ENCODE results near the gene INTS11. TPM values are rescaled to one million over a fixed set of nuclear protein-coding genes. Genes with fewer than 3 reads are reported as not detected.

The INTS11 gene
- total RNA-seq, 1 experiment from 2014 or later: 139 TPM

GRCh38 chr1:1309251-1310108 is 15.0 kb downstream of the INTS11 start:
- TF ChIP-seq CTCF (conservative IDR thresholded peaks at IDR 0.05): no peak
- H2BK120ac ChIP-seq (ENCODE audit: low read depth, low read length, poor library complexity, severe bottlenecking): no peak overlapping the region
- no peaks in the 10 kb centered on the region for H4K20me1 ChIP-seq (ENCODE audit: control insufficient read depth, insufficient read depth, insufficient read length)
- H3K23me2 ChIP-seq (ENCODE audit: insufficient read length, low read depth, low read length, poor library complexity, severe bottlenecking): peaks cover 15% of the 10 kb centered on the region
- Mint-ChIP-seq H3K9me3 (no peaks in the 10 kb centered on the region; a peak in 1 of 5 replicates), H3K27ac (no peak overlapping the region), H3K36me3 (ENCODE audit: insufficient read depth in 1 of 3, low read depth in 3 of 3) (peaks cover 4 to 26% (median 20%) of the 10 kb centered on the region in 3 experiments), H3K27me3 (ENCODE audit: low read depth) (peaks cover 3% of the 10 kb centered on the region; the same call in 1 of the 2 replicates), H3K4me1 (peaks cover 16 to 29% of the 10 kb centered on the region in 2 experiments), H3K4me3 (peak overlapping the region; percentile 80 to 82)
- H4K5ac ChIP-seq (ENCODE audit: insufficient read length, low read depth, low read length): no peak overlapping the region
- H2AK5ac ChIP-seq (ENCODE audit: insufficient read length, low read length): no peak overlapping the region
- H2BK12ac ChIP-seq (ENCODE audit: insufficient read length, low read depth, low read length): no peak overlapping the region
- H3K4me1 ChIP-seq (ENCODE audit: insufficient read depth, low read length): peaks cover 5% of the 10 kb centered on the region; the same call in 1 of the 2 replicates
- peak overlapping the region; percentile 33 for H3K9ac ChIP-seq (ENCODE audit: extremely low read depth, insufficient read length, low read length)
- no peaks in the 10 kb centered on the region for H3K27me3 ChIP-seq (ENCODE audit: insufficient read depth, low read length)
- H3K9me3 ChIP-seq (ENCODE audit: control insufficient read depth, low read depth, low read length): no peaks in the 10 kb centered on the region
- H3K14ac ChIP-seq (ENCODE audit: insufficient read depth, low read length): no peak overlapping the region
- no peak overlapping the region for H3T11ph ChIP-seq (ENCODE audit: low read length)
- no peak overlapping the region for H3K23ac ChIP-seq (ENCODE audit: insufficient read length, low read depth, low read length)
- H4K8ac ChIP-seq (replicated peaks; ENCODE audit: insufficient read length, low read depth, low read length): no peak overlapping the region
- H3K79me2 ChIP-seq (ENCODE audit: insufficient read depth, low read length): no peaks in the 10 kb centered on the region
- no peak overlapping the region for H3K18ac ChIP-seq (ENCODE audit: insufficient read length, low read depth, low read length)
- no peak overlapping the region for H2BK20ac ChIP-seq (ENCODE audit: low read depth, low read length, poor library complexity, severe bottlenecking)
- H2AFZ ChIP-seq (ENCODE audit: low read length): no peak overlapping the region
- H3K56ac ChIP-seq (ENCODE audit: insufficient read length, low read depth, low read length): no peak overlapping the region
- no peak overlapping the region for H3K27ac ChIP-seq (ENCODE audit: insufficient read length, low read depth, low read length)
- H2BK5ac ChIP-seq (ENCODE audit: insufficient read length, low read length): no peak overlapping the region
- no peak overlapping the region for H2BK15ac ChIP-seq (ENCODE audit: low read depth, low read length)
- H3K79me1 ChIP-seq (ENCODE audit: insufficient read depth, low read depth, low read length, poor library complexity, severe bottlenecking): no peaks in the 10 kb centered on the region
- peak; percentile 62 for DNase-seq
- no peak overlapping the region for H3K4ac ChIP-seq (ENCODE audit: low read depth, low read length)
- no CpG with 5 or more reads among the region's 57 CpGs for WGBS (ENCODE audit: extremely low coverage, insufficient read length, low lambda C conversion rate)
- peak overlapping the region; percentile 46 for H3K4me2 ChIP-seq (ENCODE audit: insufficient read depth, insufficient read length, low read length)
- no peak overlapping the region for H4K91ac ChIP-seq (ENCODE audit: insufficient read length, low read depth, low read length)
